ENCODE data around the gene REL.

GRCh38 chr2:60948161-60948560 is 66.8 kb downstream of the REL start:
- TF ChIP-seq, protein P1, sequence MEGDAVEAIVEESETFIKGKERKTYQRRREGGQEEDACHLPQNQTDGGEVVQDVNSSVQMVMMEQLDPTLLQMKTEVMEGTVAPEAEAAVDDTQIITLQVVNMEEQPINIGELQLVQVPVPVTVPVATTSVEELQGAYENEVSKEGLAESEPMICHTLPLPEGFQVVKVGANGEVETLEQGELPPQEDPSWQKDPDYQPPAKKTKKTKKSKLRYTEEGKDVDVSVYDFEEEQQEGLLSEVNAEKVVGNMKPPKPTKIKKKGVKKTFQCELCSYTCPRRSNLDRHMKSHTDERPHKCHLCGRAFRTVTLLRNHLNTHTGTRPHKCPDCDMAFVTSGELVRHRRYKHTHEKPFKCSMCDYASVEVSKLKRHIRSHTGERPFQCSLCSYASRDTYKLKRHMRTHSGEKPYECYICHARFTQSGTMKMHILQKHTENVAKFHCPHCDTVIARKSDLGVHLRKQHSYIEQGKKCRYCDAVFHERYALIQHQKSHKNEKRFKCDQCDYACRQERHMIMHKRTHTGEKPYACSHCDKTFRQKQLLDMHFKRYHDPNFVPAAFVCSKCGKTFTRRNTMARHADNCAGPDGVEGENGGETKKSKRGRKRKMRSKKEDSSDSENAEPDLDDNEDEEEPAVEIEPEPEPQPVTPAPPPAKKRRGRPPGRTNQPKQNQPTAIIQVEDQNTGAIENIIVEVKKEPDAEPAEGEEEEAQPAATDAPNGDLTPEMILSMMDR (IDR thresholded peaks at IDR 0.05), result no peak
- no peak for TF ChIP-seq POLR2A (IDR thresholded peaks at IDR 0.05)
